SU-DHL-6 (cell line): ENCODE results near the gene ATP2B2.

Experiments used
- H2AFZ ChIP-seq: fragments of 200-600 bp; sonication (generic); 2 replicates; pipeline ENCODE4 v1.6.1; 2014; ENCODE audit warnings: low read depth, mild to moderate bottlenecking, moderate library complexity, mixed read lengths, antibody characterized with exemption, low read length; ENCODE audit not compliant: severe bottlenecking
- H3F3A ChIP-seq: fragments of 200-600 bp; shearing (Covaris generic); 2 replicates; pipeline ENCODE4 v1.6.0; 2016; ENCODE audit warnings: antibody characterized with exemption, mild to moderate bottlenecking; ENCODE audit not compliant: insufficient read depth
- H3K27ac ChIP-seq: fragments of 200-600 bp; sonication (generic); 2 replicates; pipeline ENCODE4 v1.5.1; 2016; ENCODE audit warnings: low read depth, mild to moderate bottlenecking, low read length, moderate library complexity, mixed read lengths
- H3K27me3 ChIP-seq: fragments of 200-600 bp; sonication (generic), shearing (Covaris generic); 2 replicates; pipeline ENCODE4 v1.6.0; 2014; ENCODE audit warnings: mild to moderate bottlenecking, low read length
- H3K36me3 ChIP-seq: fragments of 200-600 bp; sonication (generic); 2 replicates; pipeline ENCODE4 v1.6.1; 2014; ENCODE audit warnings: mild to moderate bottlenecking, low read length, mixed read lengths
- H3K4me2 ChIP-seq: fragments of 300-600, 200-600 bp; shearing (Covaris generic), sonication (generic); 2 replicates; pipeline ENCODE4 v1.6.0; 2014; ENCODE audit warnings: low read length, low read depth, mild to moderate bottlenecking; ENCODE audit not compliant: poor library complexity, severe bottlenecking
- H3K4me3 ChIP-seq: fragments of 200-600 bp; sonication (generic); 2 replicates; pipeline ENCODE4 v1.5.1; 2014; ENCODE audit warnings: antibody characterized with exemption, low read length, mild to moderate bottlenecking, mixed read lengths; ENCODE audit not compliant: insufficient read depth, poor library complexity, severe bottlenecking
- H3K79me2 ChIP-seq: fragments of 200-600 bp; sonication (generic); 2 replicates; pipeline ENCODE4 v1.6.1; 2014; ENCODE audit warnings: mild to moderate bottlenecking, low read length, moderate library complexity; ENCODE audit not compliant: insufficient read depth
- H3K9ac ChIP-seq: fragments of 200-600 bp; sonication (generic); 2 replicates; pipeline ENCODE4 v1.7.0; 2014; ENCODE audit warnings: mild to moderate bottlenecking, low read length
- H3K9me2 ChIP-seq: fragments of 200-600 bp; sonication (generic); replicated peaks from 2 replicates; pipeline ENCODE4 v1.6.1; 2014; ENCODE audit warnings: low read length; ENCODE audit not compliant: insufficient read depth
- H3K9me3 ChIP-seq: fragments of 200-600 bp; sonication (generic); 2 replicates; pipeline ENCODE4 v1.6.1; 2014; ENCODE audit warnings: low read length, mixed read lengths; ENCODE audit not compliant: insufficient read depth
- H4K20me1 ChIP-seq: fragments of 200-600 bp; sonication (generic); 2 replicates; pipeline ENCODE4 v1.6.1; 2014; ENCODE audit warnings: low read depth, mild to moderate bottlenecking, antibody characterized with exemption, low read length, moderate library complexity, mixed read lengths
- EZH2phosphoT487 ChIP-seq: fragments of 200-600 bp; sonication (generic), shearing (Covaris generic); conservative IDR thresholded peaks from 2 replicates; pipeline ENCODE4 v1.6.1; 2018; ENCODE audit warnings: mild to moderate bottlenecking, antibody characterized with exemption, low read length, moderate library complexity, mixed read lengths
- TF ChIP-seq, protein P1 (sequence below): fragments of 200-600 bp; sonication (generic); IDR thresholded peaks from one replicate; pipeline ENCODE4 v1.5.1; 2017; ENCODE audit warnings: antibody characterized with exemption, mild to moderate bottlenecking, low read length, moderate library complexity; ENCODE audit not compliant: insufficient read depth, poor library complexity, severe bottlenecking

The ATP2B2 gene

DNA sequence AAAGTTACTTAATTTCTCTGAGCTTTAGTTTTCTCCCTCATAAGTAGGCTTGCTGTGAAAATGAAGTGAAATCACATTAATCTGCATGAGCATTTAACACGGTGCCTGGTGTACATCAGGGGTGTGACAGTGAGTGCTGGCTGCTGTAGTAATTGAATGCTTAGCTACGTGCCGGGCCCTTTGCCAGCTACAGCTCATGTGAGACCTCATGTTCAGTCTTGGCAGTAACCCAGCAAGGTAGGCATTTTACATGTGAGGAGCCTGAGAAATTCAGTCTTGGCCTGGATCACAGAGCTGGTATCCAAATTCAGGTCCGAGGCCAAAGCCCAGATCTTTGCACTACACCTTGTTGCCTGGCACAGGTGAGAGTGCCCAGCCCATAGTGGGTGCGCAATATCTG lies 221.7 kb downstream of the ATP2B2 start:
- peaks cover 3% of the 10 kb centered on the region; the same call in 1 of the 2 replicates for H3F3A ChIP-seq
- no peak for TF ChIP-seq EZH2phosphoT487
- TF ChIP-seq, protein P1, sequence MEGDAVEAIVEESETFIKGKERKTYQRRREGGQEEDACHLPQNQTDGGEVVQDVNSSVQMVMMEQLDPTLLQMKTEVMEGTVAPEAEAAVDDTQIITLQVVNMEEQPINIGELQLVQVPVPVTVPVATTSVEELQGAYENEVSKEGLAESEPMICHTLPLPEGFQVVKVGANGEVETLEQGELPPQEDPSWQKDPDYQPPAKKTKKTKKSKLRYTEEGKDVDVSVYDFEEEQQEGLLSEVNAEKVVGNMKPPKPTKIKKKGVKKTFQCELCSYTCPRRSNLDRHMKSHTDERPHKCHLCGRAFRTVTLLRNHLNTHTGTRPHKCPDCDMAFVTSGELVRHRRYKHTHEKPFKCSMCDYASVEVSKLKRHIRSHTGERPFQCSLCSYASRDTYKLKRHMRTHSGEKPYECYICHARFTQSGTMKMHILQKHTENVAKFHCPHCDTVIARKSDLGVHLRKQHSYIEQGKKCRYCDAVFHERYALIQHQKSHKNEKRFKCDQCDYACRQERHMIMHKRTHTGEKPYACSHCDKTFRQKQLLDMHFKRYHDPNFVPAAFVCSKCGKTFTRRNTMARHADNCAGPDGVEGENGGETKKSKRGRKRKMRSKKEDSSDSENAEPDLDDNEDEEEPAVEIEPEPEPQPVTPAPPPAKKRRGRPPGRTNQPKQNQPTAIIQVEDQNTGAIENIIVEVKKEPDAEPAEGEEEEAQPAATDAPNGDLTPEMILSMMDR = no peak
- no peak overlapping the region for H3K4me3 ChIP-seq
- H3K36me3 ChIP-seq = peaks cover 15% of the 10 kb centered on the region; the same call in 1 of the 2 replicates
- no peaks in the 10 kb centered on the region for H3K79me2 ChIP-seq
- no peaks in the 10 kb centered on the region for H3K9me2 ChIP-seq
- H3K9me3 ChIP-seq = no peaks in the 10 kb centered on the region
- H3K27ac ChIP-seq = no peak overlapping the region
- H4K20me1 ChIP-seq = no peaks in the 10 kb centered on the region
- no peaks in the 10 kb centered on the region for H3K27me3 ChIP-seq
- H3K9ac ChIP-seq = no peak overlapping the region
- no peak overlapping the region for H2AFZ ChIP-seq
- H3K4me2 ChIP-seq = no peak overlapping the region

DNA sequence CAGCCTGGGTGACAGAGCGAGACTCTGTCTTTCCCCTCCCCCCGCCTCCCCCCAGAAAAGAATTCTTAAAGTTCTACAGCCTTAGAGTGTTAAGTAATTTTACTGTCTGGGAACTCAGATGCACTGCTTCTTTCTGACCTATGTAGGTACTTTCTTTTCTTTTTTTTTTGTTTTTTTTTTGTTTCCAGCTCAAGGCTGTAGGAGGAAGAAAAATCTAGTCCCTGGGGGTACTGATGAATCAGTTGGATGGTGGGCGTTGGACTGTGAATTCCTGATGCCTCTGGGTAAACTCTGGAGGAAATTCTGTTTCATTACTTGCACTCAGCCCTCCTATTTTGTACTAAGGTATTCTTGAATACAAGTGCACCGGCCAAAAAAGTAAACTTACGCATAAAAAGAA lies 223.4 kb downstream of the ATP2B2 start:
- Histone ChIP-seq H3K9ac (no peak overlapping the region), H3K9me3 (no peaks in the 10 kb centered on the region), H4K20me1 (no peaks in the 10 kb centered on the region), H3K36me3 (peaks cover 12% of the 10 kb centered on the region; the same call in 1 of the 2 replicates), H3K79me2 (0 out of 2 replicates have a peak, but pooled peaks cover 4% of the 10 kb centered on the region), H3K4me3 (no peak overlapping the region), H3K4me2 (no peak overlapping the region), H3K27me3 (no peaks in the 10 kb centered on the region), H3K9me2 (no peaks in the 10 kb centered on the region), H3F3A (peaks cover 3% of the 10 kb centered on the region; the same call in 1 of the 2 replicates), H3K27ac (no peak overlapping the region), H2AFZ (no peak overlapping the region)
- no peak for TF ChIP-seq EZH2phosphoT487
- TF ChIP-seq, protein P1 = no peak

DNA sequence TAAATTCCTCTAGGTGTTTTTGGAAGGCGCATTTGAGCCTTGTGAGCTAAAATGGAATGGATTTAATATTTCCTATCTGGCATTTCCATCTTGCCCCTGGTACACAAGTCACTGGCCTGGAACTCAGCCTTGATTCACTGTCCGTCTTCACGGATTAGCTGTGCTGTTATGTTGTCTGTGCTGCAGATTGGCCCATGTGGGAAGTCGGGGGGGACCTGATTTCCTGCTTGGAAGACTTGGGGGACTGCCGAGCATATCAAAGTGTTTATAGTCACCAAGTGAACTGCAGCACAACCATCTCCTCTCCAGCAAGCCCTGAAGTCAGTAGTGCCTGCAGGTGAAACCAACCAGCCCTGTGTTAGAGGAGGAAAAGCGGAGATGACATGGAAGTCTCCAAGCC lies 224.8 kb downstream of the ATP2B2 start:
- Histone ChIP-seq H3F3A (peaks cover 3% of the 10 kb centered on the region; the same call in 1 of the 2 replicates), H3K27me3 (no peaks in the 10 kb centered on the region), H3K79me2 (peaks cover 15% of the 10 kb centered on the region), H3K4me3 (no peak overlapping the region), H3K9ac (no peak overlapping the region), H2AFZ (no peak overlapping the region), H3K9me3 (no peaks in the 10 kb centered on the region), H3K4me2 (no peak overlapping the region), H3K9me2 (no peaks in the 10 kb centered on the region), H3K27ac (no peak overlapping the region), H3K36me3 (peaks cover 12% of the 10 kb centered on the region; the same call in 1 of the 2 replicates), H4K20me1 (no peaks in the 10 kb centered on the region; the same call in 1 of the 2 replicates)
- TF ChIP-seq, protein P1 = no peak
- no peak for TF ChIP-seq EZH2phosphoT487
